HG03460 (cell line): ENCODE results near the gene FCHSD2.
A peak's percentile ranks its signal among the peaks of the same experiment; 100 is the strongest.

Experiments used
- ATAC-seq: cut with Tn5 transposase; IDR thresholded peaks from one replicate; pipeline ENCODE4 v1.9.1; 2021; ENCODE audit not compliant: unreplicated experiment

The FCHSD2 gene

GRCh38 chr11:73142128-73142377 lies at the start of gene FCHSD2:
Gene FCHSD2, minus strand, starts transcription at chr11:73142318. Its CDS starts 441 bp downstream, at chr11:73141877.
- peak; percentile 22 for ATAC-seq

GRCh38 chr11:73191151-73191550 lies 49.0 kb upstream of the FCHSD2 start:
- no peak for ATAC-seq

DNA sequence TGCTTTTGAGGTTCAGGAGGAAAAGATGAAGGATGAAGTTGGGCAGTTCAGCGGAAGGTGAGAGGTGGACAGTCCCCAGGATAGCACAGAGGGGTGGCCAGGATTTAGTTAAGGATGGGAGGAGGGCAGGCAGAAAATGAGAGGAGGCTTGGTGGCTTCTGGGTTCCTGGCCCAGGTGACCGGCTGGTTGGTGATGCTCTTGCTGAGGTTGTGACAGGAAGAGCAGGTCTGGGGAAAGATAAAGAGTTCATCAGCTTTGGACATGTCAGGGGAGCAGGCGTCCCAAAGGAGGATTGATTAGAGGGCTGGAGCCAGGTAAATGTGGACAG lies 48.4 kb upstream of the FCHSD2 start:
- ATAC-seq, result no peak

GRCh38 chr11:73189723-73190556 lies 47.8 kb upstream of the FCHSD2 start:
- ATAC-seq, result no peak

DNA sequence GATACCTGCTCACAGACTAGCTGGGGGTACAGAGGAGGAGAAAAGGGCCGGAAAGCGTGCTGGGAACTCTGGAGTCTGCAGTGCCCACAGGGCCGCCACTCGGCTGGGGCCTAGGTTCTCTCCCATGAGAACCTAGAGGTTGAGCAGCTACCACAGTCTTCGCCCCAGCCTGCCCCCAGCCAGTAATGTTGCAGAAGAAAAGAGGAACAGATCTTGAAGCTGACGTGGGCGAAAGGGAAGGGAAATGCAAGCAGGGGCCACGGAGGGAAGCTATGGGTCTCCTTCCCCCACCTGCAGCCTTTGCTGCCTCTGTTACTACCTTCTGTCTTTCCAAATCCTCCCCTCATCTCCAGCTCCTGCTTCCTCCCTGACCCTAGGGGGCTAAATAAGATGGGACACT lies 47.2 kb upstream of the FCHSD2 start:
- ATAC-seq, result no peak

DNA sequence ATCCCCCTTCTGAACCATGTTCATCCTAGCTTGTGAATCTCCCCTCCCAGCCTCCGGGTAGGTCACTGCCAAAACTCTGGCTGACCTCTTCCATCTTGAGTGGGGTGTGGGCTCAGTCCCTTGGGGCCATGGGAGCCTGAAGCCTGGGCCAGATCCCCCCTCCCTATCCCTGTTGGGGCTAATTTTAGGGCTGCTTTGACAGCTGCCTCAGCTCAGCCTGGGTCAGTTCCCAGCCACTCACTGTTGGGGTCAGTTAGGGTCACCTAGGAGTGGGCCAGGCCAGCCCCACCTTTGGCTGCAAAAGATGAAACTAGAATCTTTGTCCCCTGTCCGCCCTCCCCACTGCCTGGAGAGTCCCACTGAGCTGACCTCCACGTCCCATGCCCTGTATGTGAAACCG lies 46.2 kb upstream of the FCHSD2 start:
- no peak for ATAC-seq

DNA sequence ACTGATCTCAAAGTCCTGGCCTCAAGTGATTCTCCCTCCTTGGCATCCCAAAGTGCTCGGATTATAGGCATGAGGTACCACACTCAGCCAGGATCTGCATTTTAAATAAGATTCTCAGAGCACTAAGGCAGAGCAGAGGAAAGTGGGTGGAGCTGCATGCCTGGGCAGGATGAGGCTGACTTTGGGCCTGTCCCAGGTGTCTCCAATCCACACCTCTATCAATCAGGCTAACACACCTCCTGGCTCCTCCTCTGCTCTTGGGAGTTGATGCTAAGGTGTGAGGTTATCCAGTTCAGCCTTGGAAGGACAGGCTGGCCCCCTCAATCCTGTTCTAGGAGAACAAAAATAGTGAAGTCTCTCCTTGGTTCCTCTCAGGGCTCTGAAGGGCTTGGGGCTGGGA lies 45.7 kb upstream of the FCHSD2 start:
- ATAC-seq, result no peak

DNA sequence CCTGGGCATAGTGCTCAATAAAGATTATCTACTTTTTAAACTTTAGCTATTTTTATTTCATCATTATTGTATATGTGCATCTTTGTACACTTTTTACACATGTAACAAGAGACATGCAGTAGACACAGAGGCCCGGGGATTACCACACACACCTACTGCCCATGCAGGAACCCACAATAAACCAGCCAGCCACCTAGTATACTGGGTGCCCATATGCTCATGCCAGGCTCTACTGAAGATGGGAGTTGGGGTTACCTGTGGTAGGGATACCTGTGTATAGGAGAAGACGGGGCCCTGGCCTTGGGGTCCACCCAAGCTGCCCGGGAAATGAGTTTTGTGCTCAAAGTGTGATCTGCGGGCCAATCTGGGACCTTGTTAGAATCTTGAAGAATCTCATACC lies 44.8 kb upstream of the FCHSD2 start:
- ATAC-seq, result no peak

GRCh38 chr11:73186294-73186850 lies 44.3 kb upstream of the FCHSD2 start:
- ATAC-seq, result no peak

DNA sequence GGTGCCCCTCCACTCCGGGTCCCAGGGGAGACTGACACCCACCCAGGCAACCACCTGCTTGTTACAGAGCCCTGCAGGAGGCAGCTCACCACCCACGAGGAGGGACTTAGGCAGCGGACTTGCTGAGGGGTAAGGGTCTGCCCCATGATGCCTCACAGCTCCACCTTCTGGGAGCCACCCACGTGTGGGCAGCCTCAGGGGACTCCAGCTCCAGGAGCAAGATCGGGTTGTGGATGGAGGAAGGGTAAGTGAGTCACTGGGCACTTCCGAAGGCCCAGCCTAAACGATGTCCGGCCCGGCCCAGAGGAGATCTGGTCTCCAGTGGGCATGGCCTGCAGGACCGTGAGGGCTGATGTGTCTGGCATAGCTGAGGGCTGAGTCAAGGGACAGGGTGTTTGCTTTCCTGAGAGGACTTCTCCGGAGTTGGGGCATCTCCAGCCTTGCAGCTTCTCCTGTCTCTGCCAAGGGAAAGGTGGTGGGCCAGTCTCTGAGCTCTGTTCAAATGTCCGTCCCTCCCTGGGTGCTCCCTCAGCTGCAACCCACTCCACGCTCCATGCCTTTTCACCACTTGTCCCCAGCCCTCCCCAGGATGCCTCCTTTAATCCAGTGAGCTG lies 43.7 kb upstream of the FCHSD2 start:
- ATAC-seq, result no peak

DNA sequence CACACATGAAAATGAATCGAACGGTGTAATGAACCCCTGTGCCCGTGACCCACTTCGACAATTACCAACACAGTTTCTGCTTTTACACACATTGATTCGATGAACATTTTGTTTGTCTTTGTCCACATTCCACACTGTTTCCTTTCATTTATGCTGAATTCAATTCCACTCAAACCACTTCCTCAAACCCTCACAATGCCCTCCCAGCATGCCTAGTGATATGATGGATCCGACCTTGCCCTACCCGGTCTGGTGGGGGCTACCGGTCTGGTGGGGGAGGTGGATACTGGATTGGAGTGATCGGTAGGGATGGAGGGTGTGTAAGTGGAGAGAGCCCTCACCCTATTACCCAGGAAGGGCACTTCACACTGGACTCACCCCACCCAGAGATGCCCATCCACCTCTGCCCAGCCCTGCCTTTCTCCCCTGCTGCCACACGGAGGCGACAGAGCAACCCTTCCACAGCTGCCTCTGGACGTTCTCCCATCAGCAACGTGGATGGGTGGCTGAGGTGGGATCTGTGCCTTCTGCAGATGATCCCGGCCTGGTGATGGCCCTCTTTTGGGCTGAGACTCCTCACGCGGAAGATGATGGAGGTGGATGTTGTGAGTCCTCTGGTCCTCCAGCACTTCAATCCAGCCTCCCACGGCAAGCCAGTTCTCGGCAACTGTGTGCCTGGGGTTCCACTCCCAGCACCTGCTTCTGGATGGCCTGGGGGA lies 43.0 kb upstream of the FCHSD2 start:
- no peak for ATAC-seq

DNA sequence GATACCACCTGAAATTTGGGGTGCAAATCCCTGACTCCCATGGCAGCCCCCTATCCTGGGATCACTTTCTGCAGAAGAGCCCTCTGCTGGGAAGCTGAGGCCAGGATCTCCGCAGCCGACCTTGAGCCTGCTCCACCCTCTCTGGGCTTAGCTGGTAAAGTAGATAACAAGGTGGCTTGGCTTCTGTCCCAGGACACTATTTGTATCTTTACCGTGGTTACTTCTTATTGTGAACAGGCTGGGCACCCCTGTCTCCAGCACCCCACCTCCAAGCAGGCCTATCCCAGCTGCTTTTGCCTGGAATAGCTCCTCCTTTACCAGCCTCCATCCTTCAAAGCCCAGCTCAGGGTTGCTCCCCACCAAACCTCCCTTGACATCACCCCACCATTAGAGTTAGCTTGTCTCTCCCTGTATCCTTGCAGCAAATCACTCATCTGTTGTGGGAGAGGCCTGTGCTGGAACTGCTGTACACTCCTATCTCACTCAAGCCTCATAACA lies 40.8 kb upstream of the FCHSD2 start:
- no peak for ATAC-seq

DNA sequence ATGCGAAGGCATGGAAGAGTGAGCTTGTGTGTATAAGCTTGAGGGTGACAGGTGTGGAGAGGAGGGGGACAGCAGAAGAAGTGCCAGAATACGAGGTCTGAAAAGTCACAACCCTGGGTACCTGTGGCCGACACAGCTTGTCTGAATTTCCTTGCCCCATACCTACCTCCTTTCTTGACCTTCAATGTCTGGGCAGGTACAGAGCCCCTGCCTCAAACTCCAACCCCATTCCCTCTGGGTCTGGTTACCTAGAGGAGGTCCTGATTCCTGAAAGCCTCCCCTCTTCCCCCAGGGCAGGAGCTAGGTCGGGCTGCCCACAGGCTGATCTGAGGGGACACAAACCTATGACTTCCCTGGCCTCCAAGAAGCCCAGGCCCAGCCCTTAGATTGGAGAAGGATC lies 36.6 kb upstream of the FCHSD2 start:
- ATAC-seq, result no peak

- peak; percentile 77 for ATAC-seq
Observed at GRCh38 chr11:73177778-73178539, 35.8 kb upstream of the FCHSD2 start.

- ATAC-seq, result no peak
Observed at GRCh38 chr11:73177380-73177777, 35.3 kb upstream of the FCHSD2 start.

- no peak for ATAC-seq
Observed at GRCh38 chr11:73176874-73177155, 34.7 kb upstream of the FCHSD2 start.

- no peak for ATAC-seq
Observed at GRCh38 chr11:73176145-73176873, 34.2 kb upstream of the FCHSD2 start.

DNA sequence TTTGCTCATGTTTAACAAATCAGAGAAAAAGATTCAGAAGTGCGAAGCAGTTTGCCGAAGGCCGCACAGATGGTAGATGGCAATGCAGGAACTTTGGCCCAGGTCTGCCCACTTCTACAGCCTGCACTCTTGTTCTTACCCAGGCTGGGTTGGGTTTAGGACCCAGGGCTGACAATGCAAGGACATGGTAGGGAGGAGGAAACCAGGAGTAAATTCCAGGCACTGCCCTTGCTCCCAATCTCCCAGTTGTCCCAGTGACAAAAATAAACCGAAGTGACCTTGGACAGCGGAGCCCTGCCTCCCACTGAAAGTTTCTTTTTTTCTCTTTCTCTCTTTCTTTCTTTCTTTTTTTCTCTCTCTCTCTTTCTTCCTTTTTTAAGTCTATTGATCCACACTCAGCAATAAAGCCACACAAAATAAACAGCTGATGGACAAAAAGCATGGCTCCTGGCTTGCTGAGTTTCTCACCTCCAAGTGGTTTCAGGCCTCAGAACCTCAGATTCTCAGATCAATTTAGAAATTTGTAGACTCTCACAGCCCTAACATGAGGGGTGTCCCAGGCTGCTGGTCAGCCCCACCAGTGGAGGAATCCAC lies 33.5 kb upstream of the FCHSD2 start:
- no peak for ATAC-seq

- ATAC-seq, result no peak
Observed at GRCh38 chr11:73174495-73174791, 32.3 kb upstream of the FCHSD2 start.

GRCh38 chr11:73173755-73174494 lies 31.8 kb upstream of the FCHSD2 start:
- no peak for ATAC-seq
